ENCODE results near the gene ARHGAP26.
"Not testable (repeated sequence)": the region's sequence is repeated elsewhere in the genome, so short reads cannot be mapped to it uniquely, and the experiment has no call there.

ARHGAP26 gene

DNA sequence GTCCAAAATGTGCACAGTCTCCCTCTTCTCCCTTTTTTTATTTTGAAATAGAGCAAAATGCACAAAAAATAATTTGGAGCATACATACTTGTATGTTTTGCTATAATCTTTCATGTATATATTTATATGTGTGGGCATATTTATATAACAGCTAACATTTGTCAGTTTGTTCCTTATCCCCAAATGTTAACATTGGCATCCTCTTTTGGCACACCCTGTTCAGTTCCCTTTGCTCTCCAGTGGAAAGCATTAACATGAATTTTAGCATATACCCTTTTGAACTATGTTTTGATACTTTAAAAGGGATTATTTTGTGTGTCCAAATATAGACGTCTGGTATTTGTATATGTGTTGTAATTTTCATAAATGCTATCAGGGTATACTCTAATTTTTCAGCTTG, 306.2 kb downstream of the ARHGAP26 start:
- no peak for DNase-seq

GRCh38 chr5:143077453-143078103, 307.4 kb downstream of the ARHGAP26 start:
- no peak for DNase-seq

DNA sequence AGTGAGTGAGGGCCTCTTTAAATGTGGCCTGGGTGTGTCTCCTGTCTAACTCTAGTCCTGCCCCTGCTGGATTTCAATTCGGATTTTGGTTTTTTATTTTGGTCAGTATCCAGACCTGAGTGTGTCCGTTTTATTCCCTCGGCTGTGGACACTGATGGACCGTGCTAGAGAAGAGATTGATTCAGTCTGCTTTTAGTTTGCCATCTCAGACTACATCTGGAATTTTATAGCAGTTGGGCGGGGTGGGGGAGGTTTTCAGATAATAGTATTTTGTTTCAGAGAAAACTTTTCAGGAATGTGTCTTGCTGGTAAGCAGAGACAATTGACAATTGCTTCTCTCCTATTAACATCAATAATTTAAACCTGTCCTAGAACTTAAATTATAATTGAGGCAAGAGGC, 308.1 kb downstream of the ARHGAP26 start:
- DNase-seq = no peak

DNA sequence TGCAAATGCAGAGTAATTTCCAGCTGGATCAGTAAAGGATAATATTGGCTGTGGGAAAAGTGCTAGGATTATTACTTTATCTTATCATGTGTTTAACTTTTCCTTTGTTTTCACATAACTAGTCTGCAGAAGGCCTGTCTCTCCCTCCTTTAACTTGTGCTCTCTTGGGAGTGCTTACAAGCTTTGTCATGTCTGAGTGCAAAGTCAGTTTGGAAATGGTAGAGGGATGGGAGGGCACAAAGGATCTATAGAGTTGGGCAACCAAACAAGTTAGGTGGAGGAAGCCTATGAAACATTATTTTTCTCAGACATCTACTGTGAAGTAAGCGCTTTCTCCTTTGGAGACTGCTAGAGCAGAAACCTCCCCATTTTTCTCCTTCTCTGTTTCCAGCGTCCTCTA, 308.8 kb downstream of the ARHGAP26 start:
- no peak for DNase-seq

DNA sequence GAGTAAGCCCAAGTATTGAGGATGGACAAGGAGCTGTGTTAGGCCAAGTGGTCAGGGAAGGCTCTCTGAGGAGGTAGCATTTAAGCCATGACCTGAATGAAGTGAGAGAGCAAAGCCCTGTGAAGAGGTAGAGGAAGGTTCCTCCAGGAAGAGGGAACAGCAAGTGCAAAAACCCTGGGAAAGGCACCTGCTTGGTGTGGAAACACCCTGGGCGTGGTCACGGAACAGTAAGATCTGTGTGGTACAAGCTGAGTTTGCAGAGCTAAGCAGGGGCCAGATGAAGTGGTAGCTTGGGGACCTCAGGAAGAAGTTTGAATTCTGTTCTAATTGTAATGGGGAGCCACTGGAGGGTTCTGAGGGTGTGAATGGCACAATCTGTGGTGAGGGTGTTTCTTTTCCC, 310.2 kb downstream of the ARHGAP26 start:
- DNase-seq = no peak

GRCh38 chr5:143080982-143081381, 310.8 kb downstream of the ARHGAP26 start:
- DNase-seq = no peak

DNA sequence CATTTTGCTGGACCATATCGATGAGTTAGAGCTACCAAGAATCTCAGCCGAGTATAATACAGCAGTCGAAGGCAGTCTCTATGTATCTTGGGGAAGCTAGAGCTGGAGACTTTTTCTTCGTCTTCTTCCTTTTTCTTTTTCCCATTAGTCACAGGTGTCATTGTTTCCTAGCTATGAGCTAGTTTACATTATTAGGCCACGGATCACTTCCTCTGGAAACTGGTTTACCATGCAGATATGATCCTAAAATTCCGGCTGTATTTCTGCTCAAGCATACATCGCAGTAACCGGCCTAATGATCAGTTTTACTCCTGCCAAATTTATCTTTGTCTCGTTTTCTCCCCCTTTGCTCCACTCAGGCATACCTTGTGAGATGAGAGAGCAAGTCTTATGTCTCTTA, 312.8 kb downstream of the ARHGAP26 start:
- DNase-seq = no peak

DNA sequence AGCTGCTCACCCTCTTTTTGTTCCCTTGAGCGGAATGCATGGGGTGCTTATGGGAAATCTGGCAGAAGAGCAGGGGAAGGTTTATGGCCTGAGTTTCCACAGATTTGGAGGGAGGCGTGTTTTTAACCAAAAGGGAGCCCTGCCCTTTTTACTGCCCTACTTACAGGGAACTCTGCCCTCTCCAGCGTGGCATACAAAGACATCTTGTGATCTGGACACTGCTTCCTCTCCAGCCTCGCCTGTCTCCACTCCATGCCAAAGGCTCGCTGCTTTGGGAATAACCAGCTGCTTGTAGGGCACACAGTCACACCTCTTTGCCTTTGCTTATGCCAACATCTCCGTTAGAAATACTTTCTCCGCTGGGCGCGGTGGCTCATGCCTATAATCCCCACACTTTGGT, 314.2 kb downstream of the ARHGAP26 start:
- no peak for DNase-seq

DNA sequence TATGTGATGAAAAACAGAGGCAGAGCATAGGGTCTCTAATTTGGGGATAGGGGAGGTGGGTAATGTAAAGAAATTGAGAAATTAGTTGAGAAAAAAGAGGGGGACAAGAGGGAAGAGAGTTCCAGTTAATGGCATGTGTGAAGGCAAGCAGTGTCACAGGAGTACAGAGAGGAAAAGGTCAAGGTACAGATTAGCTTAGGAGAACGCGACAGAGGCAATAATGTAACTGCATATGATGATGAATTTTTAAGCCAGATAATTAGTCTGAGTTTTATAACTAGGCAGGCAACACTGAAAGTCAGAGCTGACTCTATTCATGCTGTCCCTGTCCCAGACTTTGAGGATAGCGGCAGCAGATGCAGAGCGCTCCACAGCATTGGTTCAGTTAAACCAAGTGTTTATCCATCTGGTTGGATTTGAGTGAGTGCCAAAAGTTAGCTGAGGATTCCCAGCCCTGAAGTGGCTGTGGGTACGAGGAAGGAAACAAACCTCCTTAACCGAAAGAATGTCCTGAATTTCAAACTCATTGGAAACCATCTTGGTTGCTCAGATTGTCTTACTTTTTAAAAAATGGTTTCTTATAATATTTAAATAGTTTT, 315.2 kb downstream of the ARHGAP26 start:
- DNase-seq = peak; percentile 94

GRCh38 chr5:143086546-143086907, 316.4 kb downstream of the ARHGAP26 start:
- DNase-seq = no peak

DNA sequence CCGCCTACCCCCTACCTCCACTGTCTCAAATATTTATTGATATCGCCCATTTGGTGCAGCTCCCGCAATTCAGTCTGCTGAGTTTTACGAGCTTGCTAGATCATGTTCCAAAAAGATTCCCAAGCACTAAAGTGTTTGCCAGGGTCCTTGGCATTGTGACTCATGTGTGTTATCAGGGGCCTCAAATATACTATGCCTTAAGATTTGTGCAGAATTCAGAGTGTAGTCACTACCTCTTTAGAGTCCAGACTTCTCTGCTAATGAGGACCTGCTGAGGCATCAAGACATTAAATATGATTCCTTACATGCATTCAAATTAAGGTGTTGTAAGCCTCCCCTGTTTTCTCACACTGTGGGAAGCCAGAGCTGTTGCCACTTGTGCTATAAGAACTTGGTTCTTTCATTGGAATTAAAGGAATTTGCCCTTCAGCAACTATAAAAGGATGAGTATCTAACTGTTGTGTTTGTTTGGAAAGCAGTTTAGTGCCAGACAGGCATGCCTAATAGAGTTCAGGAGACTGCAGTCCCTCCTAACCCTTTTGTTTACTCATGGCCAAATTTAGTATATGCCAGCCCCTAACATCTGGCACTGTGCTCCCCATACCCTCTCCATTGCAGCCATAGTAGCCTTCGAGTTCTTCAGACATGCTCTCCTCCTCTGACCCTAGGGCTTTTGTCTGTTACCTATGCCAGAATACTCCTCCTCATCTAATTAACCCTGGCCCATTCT, 316.9 kb downstream of the ARHGAP26 start:
- DNase-seq = no peak

- not testable (repeated sequence) for DNase-seq
Measured at GRCh38 chr5:143088702-143089101, 318.5 kb downstream of the ARHGAP26 start.

DNA sequence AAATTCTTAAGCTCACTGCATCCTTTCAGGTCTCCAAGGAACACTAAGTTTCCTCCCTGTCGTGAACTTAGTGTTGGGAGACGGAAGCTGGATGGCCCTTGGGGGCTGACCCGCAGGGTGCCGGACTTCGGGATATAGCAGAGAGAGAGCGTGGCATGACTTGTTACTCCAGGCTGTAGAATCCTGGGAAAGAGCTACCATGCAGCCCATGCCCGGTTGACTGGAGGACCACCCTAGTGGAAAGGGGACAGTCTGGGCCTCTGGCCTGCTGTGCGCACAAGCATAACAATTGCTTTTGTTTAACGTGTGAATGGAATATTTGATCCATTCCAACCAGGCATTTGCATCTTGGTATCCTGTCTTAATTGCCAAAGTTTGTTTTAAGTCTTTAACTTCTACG, 319.9 kb downstream of the ARHGAP26 start:
- not testable (repeated sequence) for DNase-seq

GRCh38 chr5:143092711-143093451, 322.7 kb downstream of the ARHGAP26 start:
- DNase-seq = not testable (repeated sequence)

DNA sequence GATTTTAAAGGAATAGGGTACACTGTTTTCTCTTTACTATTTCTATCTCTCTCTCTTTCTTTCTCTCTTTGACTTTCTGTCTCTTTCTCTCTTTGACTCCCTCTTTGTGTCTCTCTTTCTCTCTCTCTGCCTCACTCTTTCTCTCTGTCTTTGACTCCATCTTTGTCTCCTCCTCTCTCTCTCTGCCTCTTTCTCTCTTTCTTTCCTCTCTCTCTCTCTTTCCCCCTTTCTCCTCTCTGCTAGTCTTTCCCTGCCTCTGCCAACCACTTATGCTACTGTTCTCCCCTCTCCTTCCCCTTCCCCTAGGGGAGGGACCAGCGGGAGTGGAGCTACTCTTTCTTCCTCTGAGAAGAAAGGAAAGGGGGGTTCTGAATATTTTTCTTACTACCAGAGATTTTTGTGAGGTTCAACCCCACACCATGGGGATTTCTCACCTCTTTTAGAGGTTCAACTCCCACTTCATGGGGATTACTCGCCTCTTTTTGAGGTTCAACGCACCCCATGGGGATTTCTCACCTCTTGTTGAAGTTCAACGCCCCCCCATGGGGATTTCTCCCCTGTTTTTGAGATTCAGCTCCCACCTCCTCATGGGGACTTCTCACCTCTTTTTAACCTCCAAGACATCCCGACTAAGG, 323.4 kb downstream of the ARHGAP26 start:
- no peak for DNase-seq

GRCh38 chr5:143094087-143094521, 323.9 kb downstream of the ARHGAP26 start:
- DNase-seq = no peak

- DNase-seq = not testable (repeated sequence)
Measured at GRCh38 chr5:143094608-143095007, 324.4 kb downstream of the ARHGAP26 start.

- no peak for DNase-seq
Measured at GRCh38 chr5:143101121-143101520, 330.9 kb downstream of the ARHGAP26 start.

GRCh38 chr5:143101725-143102386, 331.7 kb downstream of the ARHGAP26 start:
- DNase-seq = no peak

- DNase-seq = no peak
Measured at GRCh38 chr5:143102411-143102810, 332.2 kb downstream of the ARHGAP26 start.

- DNase-seq = no peak
Measured at GRCh38 chr5:143105216-143105905, 335.2 kb downstream of the ARHGAP26 start.

DNA sequence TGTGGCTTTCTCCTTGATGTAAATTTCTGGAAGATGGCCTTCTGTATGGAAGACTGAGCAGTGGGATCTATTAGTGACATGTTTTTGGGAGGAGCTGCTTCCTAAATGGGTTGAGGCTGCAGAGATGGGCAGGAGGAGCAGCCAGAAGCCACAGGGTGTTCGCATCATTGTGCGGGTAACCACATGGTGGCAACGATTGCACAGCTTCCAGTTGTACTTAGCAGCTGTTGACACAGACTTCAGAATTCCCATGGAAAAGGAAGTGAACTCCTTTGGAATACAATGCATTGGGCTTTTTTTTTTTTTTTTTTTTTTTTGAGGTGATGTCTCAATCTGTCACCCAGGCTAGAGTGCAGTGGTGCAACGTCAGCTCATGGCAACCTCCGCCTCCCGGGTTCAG, 336.0 kb downstream of the ARHGAP26 start:
- DNase-seq = peak; percentile 80

Measured in NCI-H1694 (cell line).